ENCODE results near the gene ESRRG.

GRCh38 chr1:216566641-216567205, 156.5 kb downstream of the ESRRG start:
- peak; percentile 74 for TF ChIP-seq CTCF (IDR thresholded peaks at IDR 0.05; ENCODE audit: low read length)
- TF ChIP-seq EZH2phosphoT487 (IDR thresholded peaks at IDR 0.05; ENCODE audit: low read length): no peak
- no peak for TF ChIP-seq EZH2 (optimal IDR thresholded peaks at IDR 0.05; ENCODE audit: low read depth, low read length)

Data from MM.1S (cell line).